ENCODE measurements around the gene PHACTR4. TPM values are rescaled to one million over a fixed set of nuclear protein-coding genes. Genes with fewer than 3 reads are reported as not detected.
"Not testable (repeated sequence)": the region's sequence is repeated elsewhere in the genome, so short reads cannot be mapped to it uniquely, and the experiment has no call there.

PHACTR4 gene
- total RNA-seq, 1 donor: 16.3 TPM

- TF ChIP-seq CTCF (IDR thresholded peaks at IDR 0.05; ENCODE audit: insufficient read depth, low read length): no peak
- no peak overlapping the region for H3K4me3 ChIP-seq (ENCODE audit: low read depth, low read length)
- peak; percentile 51 for DNase-seq (ENCODE audit: low read depth)
Observed at GRCh38 chr1:28354121-28354520, 15.4 kb upstream of the PHACTR4 start.

GRCh38 chr1:28358716-28359115 lies 10.8 kb upstream of the PHACTR4 start:
- TF ChIP-seq CTCF (IDR thresholded peaks at IDR 0.05; ENCODE audit: insufficient read depth, low read length): no peak
- DNase-seq (ENCODE audit: low read depth): no peak
- no peak overlapping the region for H3K4me3 ChIP-seq (ENCODE audit: low read depth, low read length)

- peak; percentile 64 for TF ChIP-seq CTCF (IDR thresholded peaks at IDR 0.05; ENCODE audit: insufficient read depth, low read length)
- peak; percentile 77 for DNase-seq (ENCODE audit: low read depth)
- no peak overlapping the region for H3K4me3 ChIP-seq (ENCODE audit: low read depth, low read length)
Observed at GRCh38 chr1:28359592-28360239, 9.8 kb upstream of the PHACTR4 start.

- DNase-seq (ENCODE audit: low read depth): no peak
- TF ChIP-seq CTCF (IDR thresholded peaks at IDR 0.05; ENCODE audit: insufficient read depth, low read length): no peak
- H3K4me3 ChIP-seq (ENCODE audit: low read depth, low read length): no peak overlapping the region
Observed at GRCh38 chr1:28364888-28365287, 4.7 kb upstream of the PHACTR4 start.

GRCh38 chr1:28365864-28366263 lies 3.7 kb upstream of the PHACTR4 start:
- H3K4me3 ChIP-seq (ENCODE audit: low read depth, low read length): no peak overlapping the region
- no peak for TF ChIP-seq CTCF (IDR thresholded peaks at IDR 0.05; ENCODE audit: insufficient read depth, low read length)
- DNase-seq (ENCODE audit: low read depth): no peak

GRCh38 chr1:28368608-28369007 lies 932 bp upstream of the PHACTR4 start:
- H3K4me3 ChIP-seq (ENCODE audit: low read depth, low read length); DNase-seq (ENCODE audit: low read depth): not testable (repeated sequence)

GRCh38 chr1:28370239-28371009 lies 884 bp downstream of the PHACTR4 start:
- peak; percentile 34 for TF ChIP-seq CTCF (IDR thresholded peaks at IDR 0.05; ENCODE audit: insufficient read depth, low read length)
- peak; percentile 55 for DNase-seq (ENCODE audit: low read depth)
- H3K4me3 ChIP-seq (ENCODE audit: low read depth, low read length): peak overlapping the region; percentile 84

Measured in fibroblast of the aortic adventitia (primary cell).